SU-DHL-6 (cell line): ENCODE measurements around the gene LCE1A.

ENCODE experiments used
- H2AFZ ChIP-seq: fragments of 200-600 bp; sonication (generic); 2 replicates; pipeline ENCODE4 v1.6.1; 2014; ENCODE audit warnings: low read depth, mild to moderate bottlenecking, moderate library complexity, mixed read lengths, antibody characterized with exemption, low read length; ENCODE audit not compliant: severe bottlenecking
- H3F3A ChIP-seq: fragments of 200-600 bp; shearing (Covaris generic); 2 replicates; pipeline ENCODE4 v1.6.0; 2016; ENCODE audit warnings: antibody characterized with exemption, mild to moderate bottlenecking; ENCODE audit not compliant: insufficient read depth
- H3K27ac ChIP-seq: fragments of 200-600 bp; sonication (generic); 2 replicates; pipeline ENCODE4 v1.5.1; 2016; ENCODE audit warnings: low read depth, mild to moderate bottlenecking, low read length, moderate library complexity, mixed read lengths
- H3K27me3 ChIP-seq: fragments of 200-600 bp; sonication (generic), shearing (Covaris generic); 2 replicates; pipeline ENCODE4 v1.6.0; 2014; ENCODE audit warnings: mild to moderate bottlenecking, low read length
- H3K36me3 ChIP-seq: fragments of 200-600 bp; sonication (generic); 2 replicates; pipeline ENCODE4 v1.6.1; 2014; ENCODE audit warnings: mild to moderate bottlenecking, low read length, mixed read lengths
- H3K4me2 ChIP-seq: fragments of 300-600, 200-600 bp; shearing (Covaris generic), sonication (generic); 2 replicates; pipeline ENCODE4 v1.6.0; 2014; ENCODE audit warnings: low read length, low read depth, mild to moderate bottlenecking; ENCODE audit not compliant: poor library complexity, severe bottlenecking
- H3K4me3 ChIP-seq: fragments of 200-600 bp; sonication (generic); 2 replicates; pipeline ENCODE4 v1.5.1; 2014; ENCODE audit warnings: antibody characterized with exemption, low read length, mild to moderate bottlenecking, mixed read lengths; ENCODE audit not compliant: insufficient read depth, poor library complexity, severe bottlenecking
- H3K79me2 ChIP-seq: fragments of 200-600 bp; sonication (generic); 2 replicates; pipeline ENCODE4 v1.6.1; 2014; ENCODE audit warnings: mild to moderate bottlenecking, low read length, moderate library complexity; ENCODE audit not compliant: insufficient read depth
- H3K9ac ChIP-seq: fragments of 200-600 bp; sonication (generic); 2 replicates; pipeline ENCODE4 v1.7.0; 2014; ENCODE audit warnings: mild to moderate bottlenecking, low read length
- H3K9me2 ChIP-seq: fragments of 200-600 bp; sonication (generic); replicated peaks from 2 replicates; pipeline ENCODE4 v1.6.1; 2014; ENCODE audit warnings: low read length; ENCODE audit not compliant: insufficient read depth
- H3K9me3 ChIP-seq: fragments of 200-600 bp; sonication (generic); 2 replicates; pipeline ENCODE4 v1.6.1; 2014; ENCODE audit warnings: low read length, mixed read lengths; ENCODE audit not compliant: insufficient read depth
- H4K20me1 ChIP-seq: fragments of 200-600 bp; sonication (generic); 2 replicates; pipeline ENCODE4 v1.6.1; 2014; ENCODE audit warnings: low read depth, mild to moderate bottlenecking, antibody characterized with exemption, low read length, moderate library complexity, mixed read lengths
- CTCF ChIP-seq: fragments of 200-600 bp; sonication (generic); IDR thresholded peaks from one replicate; pipeline ENCODE4 v1.5.1; 2017; ENCODE audit warnings: antibody characterized with exemption, mild to moderate bottlenecking, low read length, moderate library complexity; ENCODE audit not compliant: insufficient read depth, poor library complexity, severe bottlenecking
- EZH2phosphoT487 ChIP-seq: fragments of 200-600 bp; sonication (generic), shearing (Covaris generic); conservative IDR thresholded peaks from 2 replicates; pipeline ENCODE4 v1.6.1; 2018; ENCODE audit warnings: mild to moderate bottlenecking, antibody characterized with exemption, low read length, moderate library complexity, mixed read lengths

Gene LCE1A

GRCh38 chr1:152870831-152871730 is 43.8 kb downstream of the LCE1A start:
- Histone ChIP-seq H3F3A (no peaks in the 10 kb centered on the region), H3K4me2 (no peak overlapping the region), H3K27me3 (no peaks in the 10 kb centered on the region), H3K79me2 (no peaks in the 10 kb centered on the region), H3K9me3 (no peaks in the 10 kb centered on the region), H3K36me3 (no peaks in the 10 kb centered on the region), H3K27ac (no peak overlapping the region), H3K9ac (no peak overlapping the region), H3K4me3 (no peak overlapping the region), H4K20me1 (no peaks in the 10 kb centered on the region), H3K9me2 (no peaks in the 10 kb centered on the region), H2AFZ (no peak overlapping the region)
- TF ChIP-seq CTCF = peak; percentile 40
- TF ChIP-seq EZH2phosphoT487 = no peak

GRCh38 chr1:152871731-152872126 is 44.5 kb downstream of the LCE1A start:
- no peaks in the 10 kb centered on the region for H4K20me1 ChIP-seq
- H3K27ac ChIP-seq = no peak overlapping the region
- no peak overlapping the region for H3K4me3 ChIP-seq
- H3K9me3 ChIP-seq = no peaks in the 10 kb centered on the region
- H3K79me2 ChIP-seq = no peaks in the 10 kb centered on the region
- H3K36me3 ChIP-seq = no peaks in the 10 kb centered on the region
- no peak overlapping the region for H2AFZ ChIP-seq
- no peaks in the 10 kb centered on the region for H3K27me3 ChIP-seq
- H3K9me2 ChIP-seq = no peaks in the 10 kb centered on the region
- TF ChIP-seq EZH2phosphoT487 = no peak
- TF ChIP-seq CTCF = no peak
- no peak overlapping the region for H3K9ac ChIP-seq
- no peaks in the 10 kb centered on the region for H3F3A ChIP-seq
- no peak overlapping the region for H3K4me2 ChIP-seq

- Histone ChIP-seq H3K4me2 (no peak overlapping the region), H3K9me2 (no peaks in the 10 kb centered on the region), H3K27me3 (no peaks in the 10 kb centered on the region), H3K9me3 (no peaks in the 10 kb centered on the region), H3F3A (no peaks in the 10 kb centered on the region), H3K9ac (no peak overlapping the region), H3K36me3 (no peaks in the 10 kb centered on the region), H3K79me2 (no peaks in the 10 kb centered on the region), H3K4me3 (no peak overlapping the region), H3K27ac (no peak overlapping the region), H2AFZ (no peak overlapping the region), H4K20me1 (no peaks in the 10 kb centered on the region)
- no peak for TF ChIP-seq CTCF
- TF ChIP-seq EZH2phosphoT487 = no peak
Measured at GRCh38 chr1:152873495-152873894, 46.2 kb downstream of the LCE1A start.
